Fibroblast of skin of right quadriceps (primary cell): ENCODE data around the gene CD70.
"Not testable (repeated sequence)": the region's sequence is repeated elsewhere in the genome, so short reads cannot be mapped to it uniquely, and the experiment has no call there.

Experiments
- DNase-seq: peaks from one replicate; pipeline ENCODE4 v3.0.0-alpha.2; 2013

The CD70 gene, protein sequence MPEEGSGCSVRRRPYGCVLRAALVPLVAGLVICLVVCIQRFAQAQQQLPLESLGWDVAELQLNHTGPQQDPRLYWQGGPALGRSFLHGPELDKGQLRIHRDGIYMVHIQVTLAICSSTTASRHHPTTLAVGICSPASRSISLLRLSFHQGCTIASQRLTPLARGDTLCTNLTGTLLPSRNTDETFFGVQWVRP

DNA sequence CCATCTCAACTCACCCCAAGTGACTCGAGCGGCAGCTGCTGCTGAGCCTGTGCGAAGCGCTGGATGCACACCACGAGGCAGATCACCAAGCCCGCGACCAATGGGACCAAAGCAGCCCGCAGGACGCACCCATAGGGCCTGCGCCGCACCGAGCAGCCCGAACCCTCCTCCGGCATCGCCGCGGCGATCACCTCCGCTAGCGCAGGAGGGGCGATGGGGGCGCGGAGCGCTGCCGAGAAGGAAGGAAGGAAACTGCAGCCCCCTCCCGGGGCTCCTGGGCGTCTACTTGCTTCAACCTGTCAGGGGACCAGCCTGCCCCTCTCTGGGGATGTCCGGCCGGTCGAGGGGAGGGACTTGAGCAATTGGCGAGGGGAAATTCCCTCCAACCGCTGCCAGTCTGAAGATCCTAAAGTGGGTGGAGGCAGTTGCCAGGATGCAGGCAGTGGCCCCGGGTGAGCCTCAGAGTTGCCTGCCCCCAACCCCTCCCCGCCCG, at the start of gene CD70:
TSS of gene CD70 (minus strand) at position 324 of the 493 bp plus-strand sequence. CDS start at position 176, 148 bp downstream.
- DNase-seq = peak; percentile 13

DNA sequence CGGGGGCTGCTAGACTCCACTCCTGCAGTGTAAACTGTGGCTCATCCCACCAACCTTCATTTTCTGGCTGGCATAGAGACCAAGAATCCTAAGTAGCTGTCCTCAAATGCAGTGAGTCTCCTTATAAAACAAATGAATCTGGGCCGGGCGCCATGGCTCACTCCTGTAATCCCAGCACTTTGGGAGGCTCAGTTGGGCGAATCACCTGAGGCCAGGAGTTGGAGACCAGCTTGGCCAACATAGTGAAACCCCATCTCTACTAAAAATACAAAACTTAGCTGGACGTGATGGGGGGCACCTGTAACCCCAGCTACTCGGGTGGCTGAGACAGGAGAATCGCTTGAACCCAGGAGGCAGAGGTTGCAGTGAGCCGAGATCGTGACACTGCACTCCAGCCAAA, 49.4 kb upstream of the CD70 start:
- not testable (repeated sequence) for DNase-seq

DNA sequence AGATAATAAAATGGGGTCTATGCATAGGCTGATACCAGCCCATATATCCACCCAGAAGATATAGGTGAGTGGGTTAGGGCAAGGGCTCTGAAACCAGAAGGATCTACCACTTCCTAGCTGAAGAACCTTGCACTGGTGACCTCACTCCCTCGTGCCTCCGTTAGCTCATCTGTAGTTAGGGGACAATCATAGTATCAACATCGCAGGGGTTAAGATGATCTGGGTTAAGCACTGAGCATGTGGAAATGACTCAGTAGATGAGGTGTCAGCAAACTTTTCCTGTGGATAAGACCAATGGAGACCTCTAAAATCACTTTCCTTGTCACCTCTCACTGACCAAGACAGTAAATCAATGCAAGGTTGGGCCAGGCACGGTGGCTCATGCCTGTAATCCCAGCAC, 48.5 kb upstream of the CD70 start:
- DNase-seq = no peak

DNA sequence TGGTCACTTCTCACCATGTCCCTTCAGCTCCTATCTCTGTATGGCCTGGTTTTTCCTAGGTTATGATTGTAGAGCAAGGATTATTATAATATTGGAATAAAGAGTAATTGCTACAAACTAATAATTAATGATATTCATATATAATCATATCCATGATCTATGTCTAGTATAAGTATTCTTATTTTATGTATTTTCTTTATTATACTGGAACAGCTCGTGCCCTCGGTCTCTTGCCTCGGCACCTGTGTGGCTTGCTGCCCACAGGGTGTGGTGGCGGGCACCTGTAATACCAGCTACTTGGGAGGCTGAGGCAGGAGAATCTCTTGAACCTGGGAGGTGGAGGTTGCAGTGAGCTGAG, 42.5 kb upstream of the CD70 start:
- not testable (repeated sequence) for DNase-seq

DNA sequence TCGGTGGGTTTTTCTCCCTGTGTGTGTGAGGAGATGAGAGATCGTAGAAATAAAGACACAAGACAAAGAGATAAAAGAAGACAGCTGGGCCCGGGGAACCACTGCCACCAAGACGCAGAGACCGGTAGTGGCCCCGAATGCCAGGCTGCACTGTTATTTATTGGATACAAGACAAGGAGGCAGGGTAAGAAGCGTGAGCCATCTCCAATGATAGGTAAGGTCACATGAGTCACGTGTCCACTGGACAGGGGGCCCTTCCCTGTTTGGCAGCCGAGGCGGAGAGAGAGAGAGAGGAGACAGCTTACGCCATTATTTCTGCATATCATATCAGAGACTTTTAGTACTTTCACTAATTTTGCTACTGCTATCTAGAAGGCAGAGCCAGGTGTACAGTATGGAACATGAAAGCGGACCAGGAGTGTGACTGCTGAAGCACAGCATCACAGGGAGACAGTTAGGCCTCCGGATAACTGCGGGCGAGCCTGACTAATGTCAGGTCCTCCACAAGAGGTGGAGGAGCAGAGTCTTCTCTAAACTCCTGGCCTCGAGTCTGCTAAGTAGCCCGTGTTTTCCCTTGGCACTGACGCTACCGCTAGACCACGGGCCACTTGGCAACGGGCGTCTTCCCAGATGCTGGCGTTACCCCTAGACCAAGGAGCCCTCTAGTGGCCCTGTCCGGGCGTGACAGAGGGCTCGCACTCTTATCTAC, 42.0 kb upstream of the CD70 start:
- peak; percentile 56 for DNase-seq

DNA sequence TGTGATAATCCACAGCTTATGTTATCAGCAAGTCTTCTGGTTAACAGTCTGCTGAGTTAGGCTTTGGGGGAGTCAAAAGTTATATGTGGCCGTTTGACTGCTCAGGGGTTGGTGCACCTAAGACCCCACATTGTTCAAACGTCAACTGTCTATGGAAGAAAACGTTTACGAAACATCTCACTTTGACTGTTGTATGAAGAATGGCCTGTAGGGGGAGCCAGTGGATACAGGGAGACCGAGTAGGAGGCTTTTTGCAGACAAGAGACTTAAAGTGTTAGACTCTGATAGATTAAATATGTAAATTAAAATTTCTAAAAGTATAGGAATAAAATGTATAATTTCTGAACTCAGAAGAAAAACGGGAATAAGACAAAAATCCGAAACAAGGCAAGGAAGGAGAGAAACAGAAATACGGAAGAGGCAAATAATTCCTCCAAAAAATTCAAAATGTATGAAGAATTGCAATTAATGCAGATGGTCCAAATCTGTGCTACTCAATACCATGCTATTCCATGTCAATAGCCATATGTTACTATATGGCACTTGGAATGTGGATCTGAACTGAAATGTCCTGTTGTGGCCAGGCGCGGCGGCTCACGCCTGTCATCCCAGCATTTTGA, 41.2 kb upstream of the CD70 start:
- DNase-seq = peak; percentile 64

DNA sequence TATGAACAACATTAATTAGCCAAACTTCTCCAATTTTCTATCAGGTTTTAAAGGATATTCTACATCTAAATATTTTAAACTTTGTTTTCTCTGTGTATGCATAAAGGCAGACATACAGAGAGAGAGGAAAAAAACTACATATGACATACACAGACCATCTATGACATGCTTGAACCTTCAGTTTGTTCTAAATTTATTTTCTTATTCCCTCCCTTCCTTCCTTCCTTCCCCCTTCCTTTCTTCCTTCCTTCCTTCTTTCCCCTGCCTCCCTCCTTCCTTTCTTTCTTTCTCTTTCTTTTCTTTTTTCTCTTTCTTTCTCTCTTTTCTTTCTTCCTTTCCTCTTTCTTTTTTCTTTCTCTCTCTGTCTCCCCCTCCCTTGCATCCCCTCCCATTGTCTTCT, 35.8 kb upstream of the CD70 start:
- DNase-seq = no peak

DNA sequence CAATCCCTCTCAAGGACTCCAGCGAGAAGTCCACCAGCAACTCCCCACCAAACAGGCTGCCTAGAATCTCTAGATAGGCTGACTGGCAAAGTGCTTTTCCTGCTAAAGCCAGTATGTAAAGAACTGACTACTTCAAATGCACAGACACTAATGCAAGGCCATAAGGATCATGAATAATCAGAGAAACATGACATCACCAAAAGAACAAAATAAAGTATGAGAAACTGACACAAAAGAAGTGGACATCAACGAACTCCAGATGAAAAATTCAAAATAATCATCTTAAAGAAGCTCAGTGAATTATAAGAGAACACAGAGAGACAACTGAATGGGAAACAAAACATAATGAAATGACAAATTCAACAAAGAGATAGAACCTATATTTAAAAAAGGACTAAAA, 26.4 kb upstream of the CD70 start:
- DNase-seq = no peak

DNA sequence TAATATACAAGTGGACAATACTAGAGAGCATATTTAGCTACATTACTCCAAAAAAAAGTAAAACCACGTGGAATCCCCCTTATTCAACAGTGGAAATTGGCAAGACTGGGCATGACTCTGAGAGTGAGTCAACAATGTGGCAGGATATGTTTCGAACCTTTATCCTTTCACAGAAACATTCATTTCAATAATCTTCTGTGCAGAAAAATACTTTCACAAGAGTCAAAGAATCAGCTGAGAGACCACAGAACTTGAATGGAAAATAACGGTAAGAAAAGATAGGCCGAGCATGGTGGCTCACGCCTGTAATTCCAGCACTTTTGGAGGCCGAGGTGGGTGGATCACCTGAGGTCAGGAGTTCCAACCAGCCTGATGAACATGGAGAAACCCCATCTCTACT, 25.1 kb upstream of the CD70 start:
- DNase-seq = peak; percentile 46

DNA sequence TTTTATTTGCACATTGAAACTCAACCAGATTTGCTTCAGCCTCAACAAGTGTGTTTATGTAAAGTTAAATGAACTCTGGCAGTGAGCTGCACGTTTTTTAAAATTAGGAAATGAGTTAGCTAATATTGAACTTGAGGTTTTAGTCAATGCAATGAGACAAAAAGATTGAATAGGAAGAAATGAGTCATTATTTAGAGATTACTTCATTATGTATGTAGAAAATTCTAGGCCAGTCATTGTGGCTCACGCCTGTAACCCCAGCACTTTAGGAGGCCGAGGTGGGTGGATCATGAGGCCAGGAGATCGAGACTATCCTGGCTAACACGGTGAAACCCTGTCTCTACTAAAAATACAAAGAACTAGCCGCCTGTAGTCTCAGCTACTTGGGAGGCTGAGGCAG, 22.8 kb upstream of the CD70 start:
- peak; percentile 55 for DNase-seq

DNA sequence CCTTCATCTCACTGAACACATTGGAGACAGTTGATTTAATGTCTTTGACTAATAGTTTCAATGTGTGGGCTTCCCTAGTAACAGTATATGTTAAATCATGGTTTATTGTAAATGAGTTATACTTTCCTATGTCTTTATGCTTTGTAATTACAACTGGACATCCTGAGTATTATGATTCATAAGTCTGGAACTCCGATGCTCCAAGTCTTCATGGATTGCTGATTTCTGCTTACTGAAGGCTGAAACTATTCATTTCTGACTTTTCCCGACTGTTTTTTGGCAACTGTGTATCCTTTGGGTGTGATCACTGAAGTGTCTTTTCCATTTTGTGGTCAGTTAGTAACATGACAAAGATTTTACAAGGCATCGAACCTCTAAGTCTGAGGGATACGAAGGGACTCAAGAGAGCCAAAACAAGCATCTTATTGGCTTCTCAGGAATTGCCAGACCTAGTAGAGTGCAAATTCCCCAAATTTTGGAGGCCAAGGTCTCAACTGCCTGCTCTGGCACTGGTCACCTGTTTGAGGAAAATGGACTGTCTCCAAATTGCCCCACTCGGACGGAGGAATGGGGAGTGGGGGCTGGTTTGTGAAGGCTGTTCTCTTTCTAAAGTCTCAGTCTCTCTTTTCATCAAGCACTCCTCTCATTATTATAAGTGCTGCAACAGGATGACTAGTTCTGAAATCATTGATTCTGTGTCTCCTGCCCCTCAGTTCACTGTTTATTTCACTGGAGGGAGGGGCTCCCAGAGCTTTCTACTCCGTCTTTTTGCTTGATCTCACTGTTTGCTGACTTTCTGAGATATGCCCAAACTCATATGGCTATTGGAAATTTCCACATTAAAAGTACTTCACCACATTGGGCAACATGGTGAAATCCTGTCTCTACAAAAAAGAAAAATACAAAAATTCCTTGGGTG, 20.2 kb upstream of the CD70 start:
- peak; percentile 99 for DNase-seq

DNA sequence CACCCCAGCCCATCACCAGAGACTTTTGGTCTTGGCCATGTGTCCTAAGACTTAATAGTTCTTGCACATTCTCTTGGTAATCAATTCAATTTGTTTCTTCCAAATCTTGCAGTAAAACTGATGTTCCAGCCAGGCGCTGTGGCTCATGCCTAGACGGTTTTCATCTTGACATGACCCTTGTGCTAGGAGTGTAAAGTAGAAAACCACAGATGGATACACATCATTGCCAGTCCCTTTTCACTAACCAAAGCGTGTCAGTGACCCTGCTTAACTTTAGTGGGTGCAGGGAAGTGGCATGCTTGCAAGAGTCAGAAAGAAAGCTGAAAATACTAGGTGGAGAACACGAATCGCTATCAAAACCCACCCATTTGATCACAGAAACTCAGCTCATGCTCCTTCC, 18.0 kb upstream of the CD70 start:
- no peak for DNase-seq

DNA sequence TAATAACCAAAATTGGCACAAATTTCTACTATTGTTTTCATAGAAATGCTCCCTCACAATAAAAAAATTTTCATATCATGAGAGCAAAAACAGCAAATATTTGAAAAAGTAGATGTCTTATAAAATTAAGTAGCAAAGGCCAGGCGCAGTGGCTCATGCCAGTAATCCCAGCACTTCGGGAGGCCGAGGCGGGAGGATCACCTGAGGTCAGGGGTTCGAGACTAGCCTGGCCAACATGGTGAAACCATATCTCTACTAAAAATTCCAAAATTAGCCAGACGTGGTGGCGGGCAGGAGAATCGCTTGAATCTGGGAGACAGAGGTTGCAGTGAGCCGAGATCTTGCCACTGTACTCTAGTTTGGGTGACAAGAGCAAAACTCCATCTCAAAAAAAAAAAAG, 17.2 kb upstream of the CD70 start:
- DNase-seq = not testable (repeated sequence)

DNA sequence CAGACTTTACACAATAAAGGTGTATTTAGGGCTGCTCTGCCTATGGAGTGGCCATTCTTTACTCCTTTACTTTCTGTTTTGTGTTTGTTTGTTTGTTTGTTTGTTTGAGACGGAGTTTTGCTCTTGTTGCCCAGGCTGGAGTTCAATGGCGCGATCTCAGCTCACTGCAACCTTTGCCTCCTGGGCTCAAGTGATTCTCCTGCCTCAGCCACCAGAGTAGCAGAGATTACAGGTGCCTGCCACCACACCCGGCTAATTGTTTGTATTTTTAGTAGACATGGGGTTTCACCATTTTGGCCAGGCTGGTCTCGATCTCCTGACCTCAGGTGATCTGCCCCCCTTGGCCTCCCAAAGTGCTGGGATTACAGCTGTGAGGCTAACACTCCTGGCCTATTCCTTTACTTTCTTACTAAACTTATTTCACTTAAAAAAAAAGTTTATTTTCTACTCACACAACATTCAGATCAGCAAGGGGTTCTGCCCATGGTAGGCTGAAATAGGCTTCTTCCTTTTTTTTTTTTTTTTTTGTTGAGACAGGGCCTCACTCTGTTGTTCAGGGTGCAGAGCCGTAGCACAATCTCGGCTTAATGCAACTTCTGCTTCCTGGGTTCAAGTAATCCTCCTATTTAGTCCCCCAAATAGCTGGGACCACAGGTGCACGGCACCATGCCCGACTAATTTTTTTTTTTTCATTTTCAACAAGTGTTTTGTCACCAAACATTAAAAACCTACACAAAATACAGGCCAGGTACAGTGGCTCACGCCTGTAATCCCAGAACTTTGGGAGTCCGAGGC, 15.5 kb upstream of the CD70 start:
- DNase-seq = not testable (repeated sequence)

DNA sequence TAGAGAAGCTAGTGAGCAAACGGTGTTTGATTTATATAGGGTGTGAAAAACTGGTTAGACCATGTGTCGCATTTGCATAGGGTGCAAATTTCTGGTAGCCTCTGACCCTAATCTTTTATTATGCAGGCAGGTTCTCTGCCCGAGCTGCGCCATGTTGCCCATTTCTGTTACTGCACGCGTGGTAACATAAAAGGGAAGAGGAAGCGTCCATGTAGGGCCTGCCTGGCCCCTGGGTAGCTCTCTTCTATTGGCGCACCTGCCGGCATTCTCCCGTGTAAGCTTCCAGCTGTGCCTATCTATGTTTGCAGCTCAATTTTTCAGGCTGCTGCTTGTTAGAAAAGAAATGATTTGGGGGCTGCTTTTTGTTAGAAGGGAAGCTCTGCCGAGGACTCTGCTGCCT, 14.0 kb upstream of the CD70 start:
- no peak for DNase-seq

DNA sequence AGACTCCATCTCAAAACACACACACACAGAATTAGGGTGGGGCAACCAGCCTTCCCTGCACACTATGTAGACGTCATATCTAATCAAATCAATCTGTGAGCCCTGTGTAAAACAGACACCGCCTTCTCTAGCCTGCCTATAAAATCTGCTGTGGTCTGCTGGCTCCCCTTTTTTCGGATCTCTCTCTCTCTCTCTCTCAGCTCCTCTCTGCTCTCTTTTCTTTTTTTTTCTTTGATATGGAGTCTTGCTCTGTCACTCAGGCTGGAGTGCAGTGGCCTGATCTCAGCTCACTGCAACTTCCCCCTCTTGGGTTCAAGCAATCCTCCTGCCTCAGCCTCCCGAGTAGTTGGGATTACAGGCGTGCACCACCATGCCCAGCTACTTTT, 11.8 kb upstream of the CD70 start:
- no peak for DNase-seq

DNA sequence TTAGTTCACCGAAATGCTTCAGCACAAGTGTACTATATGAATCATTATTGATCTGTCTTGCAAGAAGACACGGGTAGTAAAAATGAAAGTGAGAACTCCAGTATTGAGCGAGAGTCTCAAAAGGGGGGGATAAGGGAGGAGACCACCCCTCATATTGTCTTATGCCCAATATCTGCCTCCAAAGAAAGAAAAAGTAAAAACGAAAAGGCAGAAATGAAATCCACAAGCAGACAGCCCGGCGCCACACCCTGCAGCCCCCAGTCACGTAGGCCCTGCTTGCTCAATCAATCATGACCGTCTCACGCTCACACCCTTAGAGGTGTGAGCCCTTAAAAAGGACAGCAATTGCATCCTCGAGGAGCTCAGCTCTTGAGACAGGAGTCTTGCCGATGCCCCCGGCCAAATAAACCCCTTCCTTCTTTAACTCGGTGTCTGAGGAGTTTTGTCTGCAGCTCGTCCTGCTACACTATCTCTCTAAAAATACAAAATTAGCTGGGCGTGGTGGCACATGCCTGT, 10.6 kb upstream of the CD70 start:
- not testable (repeated sequence) for DNase-seq

DNA sequence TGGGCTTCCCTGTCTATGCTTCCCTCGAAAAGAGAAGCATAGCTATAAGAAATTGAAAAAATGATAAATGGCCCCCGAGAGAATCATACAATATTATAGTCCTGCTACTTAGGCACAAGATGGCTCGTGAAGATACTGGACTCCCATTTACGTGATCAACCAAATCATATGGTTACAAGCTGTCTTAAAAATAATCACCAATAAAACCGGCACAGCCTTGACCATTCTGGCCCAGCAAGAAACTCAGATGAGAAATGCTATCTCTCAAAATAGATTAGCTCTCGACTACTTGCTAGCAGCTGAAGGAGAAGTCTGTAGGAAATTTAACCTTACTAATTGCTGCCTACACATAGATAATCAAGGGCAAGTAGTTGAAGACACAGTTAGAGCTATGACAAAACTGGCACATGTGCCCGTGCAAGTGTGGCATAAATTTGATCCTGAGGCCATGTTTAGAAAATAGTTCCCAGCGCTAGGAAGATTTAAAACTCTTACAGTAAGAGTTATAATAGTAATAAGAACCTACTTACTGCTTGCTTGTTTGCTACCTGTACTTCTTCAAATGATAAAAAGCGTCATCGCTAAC, 10.1 kb upstream of the CD70 start:
- not testable (repeated sequence) for DNase-seq

DNA sequence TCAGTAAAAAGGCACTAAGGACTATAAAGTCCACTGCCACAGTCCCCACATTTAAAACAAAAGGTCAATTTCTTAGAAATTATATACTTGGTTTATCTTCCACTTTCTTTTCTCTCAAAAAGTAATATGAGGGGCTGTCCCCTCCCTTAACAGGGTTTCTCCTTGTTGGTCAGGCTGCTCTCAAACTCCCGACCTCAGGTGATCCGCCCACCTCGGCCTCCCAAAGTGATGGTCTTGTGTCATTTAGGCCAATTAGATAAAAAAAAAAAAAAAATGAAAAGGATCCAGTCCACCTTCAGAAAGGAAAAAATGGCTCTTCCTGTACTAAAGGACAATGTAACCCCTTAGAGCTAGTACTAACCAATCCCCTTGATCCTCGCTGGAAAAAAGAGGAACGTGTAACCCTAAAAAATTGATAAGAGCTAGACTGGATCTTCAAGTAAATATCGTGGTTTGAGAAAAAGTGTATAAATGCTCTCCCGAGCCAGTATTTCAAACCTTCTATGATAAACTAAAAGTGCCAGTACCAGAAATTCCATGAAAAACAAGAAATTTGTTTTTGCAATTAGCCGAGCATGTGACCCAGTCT, 9.0 kb upstream of the CD70 start:
- DNase-seq = no peak

DNA sequence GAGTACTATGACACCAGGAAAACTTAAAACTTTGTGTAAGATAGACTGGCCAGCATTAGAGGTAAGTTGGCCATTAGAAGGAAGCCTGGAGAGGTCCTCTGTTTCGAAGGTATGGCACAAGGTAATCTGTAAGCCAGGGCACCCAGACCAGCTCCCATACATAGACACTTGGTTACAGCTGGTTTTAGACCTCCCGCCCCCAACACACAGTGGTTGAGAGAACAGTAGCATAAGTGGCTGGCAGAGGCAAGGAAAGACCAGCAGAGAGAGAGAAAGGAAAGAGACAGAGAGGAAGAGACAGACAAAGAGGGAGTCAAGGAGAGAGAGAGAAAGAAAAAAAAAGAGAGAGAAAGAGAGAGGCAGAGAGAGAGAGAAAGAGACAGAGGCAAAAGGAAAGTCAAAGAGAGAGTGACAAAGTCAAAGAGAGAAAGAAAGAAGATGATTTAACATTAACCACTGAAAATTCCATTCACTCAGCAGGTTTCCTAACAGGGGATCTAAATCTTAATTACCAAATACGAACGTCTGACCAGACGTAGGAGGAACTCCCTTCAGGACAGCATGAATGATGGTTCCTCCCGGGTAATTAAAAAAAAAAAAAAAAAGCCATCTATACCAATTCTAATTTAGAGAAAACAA, 7.4 kb upstream of the CD70 start:
- DNase-seq = not testable (repeated sequence)
